Gastroesophageal sphincter (tissue), 2 donors: ENCODE results near the gene DACH1.

Experiments used
- POLR2A ChIP-seq, 2 donors: fragments of 450-650 bp; IDR thresholded peaks; one replicate each; pipeline ENCODE4 v1.6.1; 2017; ENCODE audit warnings: antibody characterized with exemption in 2 of 2, mild to moderate bottlenecking in 2 of 2, moderate library complexity in 1 of 2
- POLR2AphosphoS5 ChIP-seq: sonication (generic); formaldehyde crosslinking; IDR thresholded peaks from one replicate; pipeline ENCODE4 v1.6.1; 2017; ENCODE audit warnings: antibody characterized with exemption

GRCh38 chr13:71417205-71417604 is 449.8 kb downstream of the DACH1 start:
- TF ChIP-seq POLR2A (IDR thresholded peaks at IDR 0.05) (no peak), POLR2AphosphoS5 (no peak)
